Renal cortical epithelial cell (primary cell): ENCODE results near the gene SREK1IP1. TPM values are rescaled to one million over a fixed set of nuclear protein-coding genes. Genes with fewer than 3 reads are reported as not detected.
"Not testable (repeated sequence)": the region's sequence is repeated elsewhere in the genome, so short reads cannot be mapped to it uniquely, and the experiment has no call there.

Experiments
- DNase-seq: peaks from one replicate; pipeline ENCODE4 v3.0.0-alpha.2; 2011; ENCODE audit warnings: low read depth
- total RNA-seq: library from RNA; depleted of rRNA; stranded (reverse); fragments of >200 nt; gene quantifications from 2 replicates; pipeline ENCODE4 v1.2.3, GENCODE V29; 2014

Gene SREK1IP1
- total RNA-seq, 1 donor from 2014 or later, result 21.8 TPM

- peak; percentile 67 for DNase-seq
These were observed 2.5 kb downstream of the SREK1IP1 start for GRCh38 chr5:64765804-64766504.

GRCh38 chr5:64763948-64764503 is 4.5 kb downstream of the SREK1IP1 start:
- DNase-seq, result no peak

- no peak for DNase-seq
These were observed 8.4 kb downstream of the SREK1IP1 start for GRCh38 chr5:64759960-64760660.

DNA sequence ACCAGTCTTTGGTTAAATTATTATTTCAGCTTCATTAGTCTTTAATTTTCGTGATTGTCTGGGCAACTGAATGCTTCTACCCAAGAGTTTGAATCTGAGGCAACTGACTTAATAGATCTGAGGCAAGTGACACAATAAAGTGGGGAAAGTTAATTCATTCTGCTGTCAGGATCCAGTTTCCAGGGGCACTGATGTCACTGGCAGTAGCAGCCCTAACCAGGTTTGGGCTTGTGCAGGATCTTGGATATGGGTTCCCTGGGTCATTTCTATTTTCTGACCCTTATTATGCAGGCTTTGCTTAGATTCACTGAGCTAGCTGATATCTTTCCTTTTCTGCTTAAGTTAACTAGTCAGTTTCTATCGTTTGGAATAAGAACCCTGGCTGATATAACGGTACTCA is 9.6 kb downstream of the SREK1IP1 start:
- DNase-seq, result no peak

- DNase-seq, result no peak
These were observed 14.4 kb downstream of the SREK1IP1 start for GRCh38 chr5:64754066-64754465.

GRCh38 chr5:64749385-64749784 is 19.1 kb downstream of the SREK1IP1 start:
- DNase-seq, result no peak

DNA sequence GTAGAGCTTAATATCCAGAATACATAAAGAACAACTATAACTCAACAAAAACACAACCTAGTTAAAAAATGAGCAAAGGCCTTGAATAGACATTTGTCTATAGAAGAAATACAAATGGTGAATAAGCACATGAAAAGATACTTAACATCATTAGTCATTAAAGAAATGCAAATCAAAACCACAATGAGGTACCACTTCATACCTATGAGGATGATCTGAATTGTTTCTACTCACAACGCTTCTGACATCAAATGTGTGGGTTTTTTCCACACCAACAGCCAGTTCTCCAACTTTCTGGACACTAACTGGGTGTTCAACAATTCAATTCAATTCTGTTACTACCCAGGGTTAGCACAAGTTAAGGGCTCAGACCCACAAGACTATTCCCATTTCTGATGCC is 22.0 kb downstream of the SREK1IP1 start:
- peak; percentile 19 for DNase-seq

GRCh38 chr5:64744914-64745313 is 23.6 kb downstream of the SREK1IP1 start:
- DNase-seq, result peak; percentile 16

- no peak for DNase-seq
These were observed 25.7 kb downstream of the SREK1IP1 start for GRCh38 chr5:64742821-64743220.

- DNase-seq, result no peak
These were observed 26.1 kb downstream of the SREK1IP1 start for GRCh38 chr5:64742411-64742810.

- no peak for DNase-seq
These were observed 41.3 kb downstream of the SREK1IP1 start for GRCh38 chr5:64727150-64727549.

DNA sequence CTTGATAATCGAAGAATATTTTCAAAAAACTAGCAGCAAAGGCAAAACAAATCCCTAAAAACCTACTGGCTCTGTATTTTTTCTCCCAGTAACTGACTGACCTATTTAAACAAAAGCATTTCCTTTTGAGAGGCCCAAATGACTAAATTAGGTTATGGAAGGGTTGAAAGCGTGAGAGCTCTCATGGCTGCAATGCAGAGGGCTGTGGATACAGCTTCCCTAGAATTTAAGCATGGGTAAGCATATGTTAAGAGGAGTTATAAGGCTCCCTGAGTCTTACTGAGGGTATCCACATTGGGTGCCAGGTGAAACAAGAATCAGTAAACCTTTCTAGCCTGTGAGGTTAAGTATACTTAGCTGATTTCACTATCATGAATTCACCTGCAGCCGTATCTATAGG is 45.9 kb downstream of the SREK1IP1 start:
- no peak for DNase-seq

GRCh38 chr5:64714495-64714894 is 54.0 kb downstream of the SREK1IP1 start:
- not testable (repeated sequence) for DNase-seq

DNA sequence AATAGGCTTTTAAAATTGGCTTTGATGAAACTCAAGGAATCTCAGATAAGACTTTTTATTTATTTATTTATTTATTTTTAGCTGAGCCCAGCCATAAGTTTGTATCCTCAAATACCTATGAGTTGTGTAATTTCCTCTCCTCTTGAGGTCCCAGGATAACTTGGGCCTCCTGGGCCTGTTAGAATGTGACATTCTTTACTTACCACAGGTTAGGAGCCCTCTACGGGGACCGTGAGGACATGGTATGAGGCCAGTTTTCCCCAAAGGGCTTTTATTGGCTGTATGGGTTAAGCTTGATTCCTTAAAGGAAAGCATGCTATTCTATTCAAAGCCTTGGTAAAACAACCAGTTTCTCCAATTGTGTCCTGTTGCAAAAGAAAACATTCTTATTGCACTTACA is 61.3 kb downstream of the SREK1IP1 start:
- no peak for DNase-seq

DNA sequence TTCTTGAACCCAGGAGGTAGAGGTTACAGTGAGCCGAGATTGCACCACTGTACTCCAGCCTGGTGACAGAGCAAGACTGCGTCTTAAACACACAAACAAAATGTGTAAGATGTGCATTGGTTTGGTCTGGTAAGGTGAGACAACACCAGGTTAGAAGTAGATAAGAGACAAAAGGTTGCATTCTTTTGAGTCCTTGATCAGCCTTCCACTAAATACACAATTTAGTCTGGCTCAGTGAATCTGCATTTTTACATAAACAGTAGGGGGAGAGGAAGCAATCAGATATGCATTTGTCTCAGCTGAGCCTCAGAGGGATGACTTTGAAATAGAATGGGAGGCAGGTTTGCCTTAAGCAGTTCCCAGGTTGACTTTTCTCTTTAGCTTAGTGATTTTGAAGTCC is 62.4 kb downstream of the SREK1IP1 start:
- not testable (repeated sequence) for DNase-seq

GRCh38 chr5:64700765-64701164 is 67.7 kb downstream of the SREK1IP1 start:
- no peak for DNase-seq

GRCh38 chr5:64696414-64696813 is 72.1 kb downstream of the SREK1IP1 start:
- DNase-seq, result not testable (repeated sequence)

GRCh38 chr5:64693636-64694035 is 74.9 kb downstream of the SREK1IP1 start:
- DNase-seq, result peak; percentile 79

GRCh38 chr5:64691291-64691690 is 77.2 kb downstream of the SREK1IP1 start:
- DNase-seq, result no peak

DNA sequence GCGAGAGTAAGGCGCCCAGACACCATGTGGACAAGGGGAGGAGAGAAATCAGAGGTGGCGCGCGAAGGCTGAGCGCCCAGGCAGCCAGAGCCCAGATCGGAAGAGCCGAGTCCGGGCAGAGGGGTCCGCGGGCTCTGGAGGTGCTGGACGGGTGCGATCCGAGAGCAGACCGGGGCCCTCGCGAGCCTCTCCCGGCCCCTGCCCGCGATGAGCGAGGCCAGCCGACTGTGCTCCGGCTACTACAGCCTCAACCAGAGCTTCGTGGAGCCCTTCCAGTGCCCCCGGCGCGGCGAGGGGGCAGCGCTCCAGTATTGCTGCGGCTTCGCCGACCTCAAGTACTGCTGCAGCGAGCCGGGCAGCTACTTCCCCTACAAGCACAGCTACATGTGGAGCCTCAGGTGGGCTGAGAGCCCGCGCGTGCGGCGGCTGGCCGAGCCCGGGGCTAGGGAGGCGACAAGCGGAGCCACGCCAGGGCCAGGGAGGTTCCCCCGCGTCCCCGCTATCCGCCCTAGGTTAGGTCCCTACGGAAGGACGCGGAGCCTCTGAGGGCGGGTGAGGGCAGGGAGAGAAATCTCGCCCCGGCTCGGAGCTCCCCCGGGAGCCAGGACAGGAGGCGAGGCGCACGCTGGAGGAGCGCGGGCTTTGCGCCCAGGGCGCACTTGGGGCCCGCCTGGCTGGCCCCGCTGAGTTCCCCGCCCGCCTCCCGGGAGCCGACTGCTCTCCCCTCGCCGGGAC is 77.9 kb downstream of the SREK1IP1 start, which contains the start of gene SHISAL2B:
Gene SHISAL2B, plus strand, starts transcription at position 87 of the 735 bp plus-strand sequence. Its CDS starts 121 bp downstream, at position 208.
- DNase-seq, result no peak

DNA sequence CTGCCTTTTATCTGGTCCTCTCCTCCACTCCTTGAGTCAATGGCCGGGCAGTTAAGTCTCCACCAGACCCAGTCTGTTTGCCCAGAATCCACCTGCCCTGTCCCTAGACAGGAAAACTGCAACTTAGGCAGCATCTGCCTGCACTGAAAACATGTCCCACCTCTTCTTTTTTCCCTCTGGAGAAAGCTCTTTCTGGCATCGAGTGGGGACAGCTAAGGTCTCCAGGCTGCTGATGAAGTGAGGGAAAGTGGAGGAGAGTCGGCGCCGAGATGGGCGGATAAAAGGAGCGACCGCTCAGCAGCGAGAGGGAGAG is 78.4 kb downstream of the SREK1IP1 start:
- no peak for DNase-seq

DNA sequence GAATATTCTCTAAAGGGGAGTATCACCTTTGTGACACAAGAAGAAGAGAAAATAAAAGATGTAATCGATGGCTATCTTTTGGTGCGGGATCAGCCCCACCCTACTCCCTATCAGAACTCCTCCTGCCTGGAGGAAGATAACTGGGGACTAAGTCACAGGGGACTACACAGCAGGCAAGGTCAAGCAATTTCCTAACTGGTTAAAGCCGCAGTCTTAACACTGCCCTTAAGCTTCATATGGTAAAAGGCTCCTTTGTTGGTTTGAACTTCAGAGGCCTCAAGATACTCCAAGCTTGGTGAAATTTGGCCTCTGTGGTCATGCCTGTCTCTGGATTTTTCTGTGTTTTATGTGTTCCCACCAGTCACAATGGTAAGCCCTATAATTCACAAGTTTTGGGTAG is 79.5 kb downstream of the SREK1IP1 start:
- DNase-seq, result no peak
